DMS153 treated with DMSO at 0.1 percent for 48 hours (cell line): Measurements from ENCODE around the gene KRT37.
"Not testable (repeated sequence)": the region's sequence is repeated elsewhere in the genome, so short reads cannot be mapped to it uniquely, and the experiment has no call there.

Source experiments
- DNase-seq: peaks from one replicate; lab custom pipeline; 2025; ENCODE audit not compliant: unreplicated experiment; lab: John Stamatoyannopoulos, UW

Gene KRT37

DNA sequence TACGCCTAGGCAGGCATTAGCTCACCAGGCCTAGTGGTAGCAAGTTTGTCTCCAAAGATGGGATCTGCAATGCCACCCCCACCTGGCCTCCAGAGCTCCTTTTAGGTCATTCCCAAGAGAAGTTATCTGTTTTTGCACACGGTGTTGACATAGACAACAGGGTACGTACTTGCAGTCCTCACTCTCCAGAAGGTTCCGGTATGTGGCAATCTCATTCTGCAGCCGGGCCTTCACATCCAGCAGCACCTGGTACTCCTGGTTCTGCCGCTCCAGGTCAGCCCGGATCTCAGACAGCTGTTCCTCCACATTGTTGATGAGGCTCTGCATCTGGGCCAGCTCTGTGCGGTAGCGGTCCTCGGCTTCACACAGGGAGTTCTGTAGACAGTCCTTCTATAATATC, 17.2 kb downstream of the KRT37 start:
- no peak for DNase-seq

- DNase-seq, result no peak
Measured at GRCh38 chr17:41406205-41406604, 18.2 kb downstream of the KRT37 start.

GRCh38 chr17:41404024-41404671, 20.2 kb downstream of the KRT37 start:
- no peak for DNase-seq

- DNase-seq, result no peak
Measured at GRCh38 chr17:41403404-41404023, 20.9 kb downstream of the KRT37 start.

DNA sequence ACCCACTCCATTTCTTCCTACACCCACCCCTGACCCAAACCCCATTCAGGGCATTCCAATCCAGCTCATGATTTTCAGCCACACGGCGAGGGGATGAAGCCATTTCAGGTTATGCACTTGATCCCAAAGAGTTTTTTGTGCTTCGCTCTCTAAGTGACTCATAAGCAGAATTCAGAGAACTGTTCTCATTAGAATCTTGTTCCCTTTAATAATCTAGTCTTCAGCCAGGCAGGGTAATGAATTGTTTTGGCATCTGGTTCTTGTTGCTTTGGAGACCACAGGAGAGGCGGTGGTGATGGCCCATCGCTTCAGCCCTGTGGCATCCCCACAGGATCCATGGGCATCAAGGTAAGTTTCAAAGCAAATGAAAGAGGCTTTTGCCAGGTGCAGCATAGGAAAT, 22.2 kb downstream of the KRT37 start:
- no peak for DNase-seq

DNA sequence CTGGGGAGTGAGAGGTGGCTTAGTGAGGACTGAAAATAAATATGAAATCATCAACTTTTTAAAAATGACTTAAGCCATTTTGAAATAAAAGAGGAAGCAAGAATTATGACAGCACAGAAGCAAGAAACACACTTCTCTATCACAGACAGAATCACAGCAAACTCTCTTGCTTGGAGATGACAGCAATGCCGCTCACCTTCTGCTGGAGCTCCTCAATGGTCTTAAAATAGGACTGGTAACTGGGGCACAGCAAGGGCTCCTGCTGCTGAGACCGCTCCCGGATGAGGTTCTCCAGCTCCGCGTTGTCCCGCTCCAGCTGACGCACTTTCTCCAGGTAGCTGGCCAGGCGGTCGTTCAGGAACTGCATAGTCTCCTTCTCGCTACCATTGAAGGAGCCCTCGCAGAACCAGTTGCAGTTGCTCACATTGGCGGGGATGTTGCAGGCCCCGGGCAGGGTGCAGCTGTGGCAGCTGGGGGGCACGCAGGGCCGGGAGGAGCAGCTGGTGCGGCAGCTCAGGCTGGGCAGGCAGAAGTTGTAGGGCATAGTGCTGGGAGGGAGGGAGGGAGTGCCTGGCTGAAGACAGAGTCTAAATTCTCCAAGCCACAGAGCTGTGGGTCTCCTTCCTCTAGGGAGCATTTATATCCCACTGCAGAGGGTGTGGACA, 27.3 kb downstream of the KRT37 start, which contains the start of gene KRT31:
TSS of gene KRT31 (minus strand) at position 613 of the 665 bp plus-strand sequence. CDS start at position 544, 69 bp downstream.
- no peak for DNase-seq

DNA sequence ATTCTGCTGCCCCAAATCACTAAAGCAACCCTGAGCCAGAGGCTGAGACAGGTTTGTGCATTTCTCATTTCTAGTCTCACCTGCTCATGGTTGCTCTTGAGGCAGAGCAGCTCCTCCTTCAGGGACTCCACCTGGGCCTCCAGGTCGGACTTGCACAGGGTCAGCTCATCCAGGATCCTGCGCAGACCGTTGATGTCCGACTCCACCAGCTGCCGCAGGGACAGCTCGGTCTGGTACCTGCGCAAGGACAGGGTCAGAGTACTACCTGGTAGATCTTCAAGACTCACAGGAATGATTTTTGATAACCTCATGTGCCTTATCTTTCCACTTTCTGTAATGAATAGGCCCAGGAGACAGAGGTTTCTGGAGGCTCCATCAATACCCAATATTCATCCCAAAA, 28.0 kb downstream of the KRT37 start:
- DNase-seq, result no peak

GRCh38 chr17:41395611-41396010, 28.8 kb downstream of the KRT37 start:
- no peak for DNase-seq

DNA sequence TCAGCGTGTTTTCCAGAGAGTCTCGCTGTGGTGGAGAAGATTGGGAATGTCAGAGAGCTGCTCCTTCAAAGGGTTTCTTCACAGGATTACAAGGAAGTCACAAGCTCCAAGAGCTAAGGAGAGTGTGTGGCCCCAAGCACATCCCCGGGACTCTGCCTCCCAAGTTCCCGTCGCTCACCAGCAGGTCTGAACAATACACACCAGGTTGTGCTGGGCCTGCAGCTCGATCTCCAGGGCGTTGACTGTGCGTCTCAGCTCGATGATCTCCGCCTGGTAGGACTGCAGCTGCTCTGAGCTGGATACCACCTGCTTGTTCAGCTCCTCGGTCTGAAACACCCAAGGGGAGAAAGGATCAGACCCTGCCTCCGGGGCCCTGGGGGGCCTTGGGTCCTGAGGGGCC, 29.3 kb downstream of the KRT37 start:
- DNase-seq, result not testable (repeated sequence)

DNA sequence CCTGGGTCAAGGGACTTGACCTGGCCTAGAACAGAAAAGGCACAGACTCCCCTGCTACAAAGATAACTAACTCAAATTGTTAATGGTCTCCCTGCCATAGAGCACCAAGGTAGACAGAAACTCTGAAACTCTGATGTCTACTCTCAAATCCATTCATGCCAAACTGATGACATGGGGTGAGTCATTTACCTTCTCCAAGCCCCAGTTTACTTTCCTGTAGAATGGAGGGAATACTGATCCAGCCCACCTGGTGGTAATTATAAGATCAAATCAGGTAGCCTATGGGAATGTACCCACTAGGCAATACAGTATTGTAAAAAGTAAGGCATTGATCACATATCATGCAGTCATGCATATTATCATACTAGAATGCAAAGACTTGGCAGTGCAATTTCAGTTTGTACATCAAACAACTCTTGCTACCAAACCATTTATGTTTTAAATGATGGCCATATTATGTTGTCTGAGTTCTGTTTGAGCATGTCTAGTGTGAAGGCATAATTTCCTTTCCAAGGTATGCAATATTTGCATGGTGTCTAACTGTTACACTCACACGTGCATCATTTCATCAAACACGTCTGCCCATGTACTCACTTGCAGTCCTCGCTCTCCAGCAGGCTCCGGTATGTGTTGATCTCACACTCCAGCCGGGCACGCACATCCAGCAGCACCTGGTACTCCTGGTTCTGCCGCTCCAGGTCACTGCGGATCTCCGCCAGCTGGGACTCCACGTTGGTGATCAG, 30.0 kb downstream of the KRT37 start:
- no peak for DNase-seq

GRCh38 chr17:41393826-41394225, 30.6 kb downstream of the KRT37 start:
- DNase-seq, result no peak

DNA sequence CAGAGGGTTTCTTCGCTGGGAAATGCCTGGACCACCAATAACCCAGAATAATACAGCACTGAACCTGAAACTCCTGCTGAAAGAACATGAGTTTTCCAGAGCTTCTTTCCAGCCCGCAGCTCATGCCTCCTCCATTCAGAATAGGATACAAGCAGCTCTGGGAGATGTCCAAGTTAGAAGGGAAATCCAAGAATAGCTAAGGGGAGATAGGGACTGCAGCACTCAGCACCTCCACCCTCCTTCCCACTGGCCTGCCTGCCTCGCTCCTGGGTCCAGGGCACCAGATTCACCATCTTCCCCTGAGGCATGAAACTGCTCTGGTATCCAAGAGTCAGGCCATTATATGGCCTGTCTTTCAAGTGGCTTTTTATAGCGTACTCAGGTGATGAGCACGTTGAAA, 31.1 kb downstream of the KRT37 start:
- no peak for DNase-seq

DNA sequence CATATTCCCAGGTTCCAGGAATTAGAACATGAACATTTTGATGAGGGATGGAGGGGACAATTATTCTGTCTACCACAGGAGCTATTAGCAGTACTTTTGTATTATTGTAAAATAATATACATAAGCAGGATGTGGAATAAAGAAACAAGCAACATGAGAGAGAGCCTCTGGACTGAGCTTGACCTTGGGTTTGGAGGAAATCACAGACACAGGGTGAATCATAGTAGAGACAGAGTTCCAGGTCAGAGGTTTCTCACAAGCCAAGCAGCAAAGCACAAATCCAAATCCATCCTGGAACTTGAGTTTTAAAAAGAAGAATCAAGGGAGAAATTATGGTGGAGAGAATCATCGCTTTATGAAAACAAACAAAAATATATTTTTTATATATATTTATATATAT, 32.1 kb downstream of the KRT37 start:
- DNase-seq, result no peak

DNA sequence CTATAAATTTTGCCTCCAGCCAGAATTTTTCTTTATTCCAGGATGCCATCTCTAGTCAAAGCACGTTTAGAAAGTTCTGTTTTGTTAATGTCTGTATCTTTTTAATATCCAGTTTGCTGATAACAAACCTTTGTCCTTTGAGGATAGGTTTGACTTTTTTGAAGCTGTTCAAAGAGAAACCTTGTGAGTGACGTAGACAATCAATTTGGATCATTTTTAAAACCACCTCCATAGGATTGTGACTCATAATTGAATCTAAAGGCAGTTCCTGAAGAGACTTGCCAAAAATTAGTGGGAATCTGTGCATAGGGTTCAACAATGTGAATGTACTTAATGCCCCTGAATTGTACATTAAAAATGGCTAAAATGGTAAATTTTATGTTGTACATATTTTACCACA, 32.9 kb downstream of the KRT37 start:
- no peak for DNase-seq

DNA sequence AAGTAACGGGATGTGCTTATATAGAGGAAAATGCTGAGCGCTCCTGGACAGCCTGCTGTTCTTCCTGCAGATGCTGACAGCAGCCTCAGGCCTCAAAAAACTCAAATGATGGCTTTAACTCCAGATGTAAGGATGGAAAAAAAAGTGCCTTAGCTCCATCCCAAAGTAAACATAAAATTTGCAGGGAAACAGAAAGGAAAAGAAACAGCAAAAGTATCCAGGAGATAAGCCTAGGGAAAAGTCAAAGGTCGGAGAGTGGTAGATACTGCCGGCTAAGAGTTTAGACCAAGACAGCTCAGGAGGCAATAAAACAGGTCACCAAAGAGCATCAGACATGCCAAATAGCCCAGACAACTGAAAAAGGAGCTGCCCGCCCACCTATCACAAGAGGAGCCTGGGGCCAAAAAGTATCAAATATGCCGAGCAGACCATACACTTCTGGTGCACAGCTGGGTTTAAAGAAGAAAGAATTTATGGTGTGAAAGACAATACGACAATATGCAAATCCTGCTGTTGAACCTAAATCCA, 33.9 kb downstream of the KRT37 start:
- no peak for DNase-seq

- DNase-seq, result no peak
Measured at GRCh38 chr17:41387670-41388069, 36.7 kb downstream of the KRT37 start.

- DNase-seq, result no peak
Measured at GRCh38 chr17:41386227-41386626, 38.2 kb downstream of the KRT37 start.

- DNase-seq, result no peak
Measured at GRCh38 chr17:41383690-41384089, 40.7 kb downstream of the KRT37 start.

GRCh38 chr17:41382394-41382793, 42.0 kb downstream of the KRT37 start:
- no peak for DNase-seq

- DNase-seq, result not testable (repeated sequence)
Measured at GRCh38 chr17:41381943-41382342, 42.4 kb downstream of the KRT37 start, which contains the start of gene KRT34. Gene KRT34, minus strand, starts transcription at chr17:41382306. Its CDS starts 60 bp downstream, at chr17:41382246.

DNA sequence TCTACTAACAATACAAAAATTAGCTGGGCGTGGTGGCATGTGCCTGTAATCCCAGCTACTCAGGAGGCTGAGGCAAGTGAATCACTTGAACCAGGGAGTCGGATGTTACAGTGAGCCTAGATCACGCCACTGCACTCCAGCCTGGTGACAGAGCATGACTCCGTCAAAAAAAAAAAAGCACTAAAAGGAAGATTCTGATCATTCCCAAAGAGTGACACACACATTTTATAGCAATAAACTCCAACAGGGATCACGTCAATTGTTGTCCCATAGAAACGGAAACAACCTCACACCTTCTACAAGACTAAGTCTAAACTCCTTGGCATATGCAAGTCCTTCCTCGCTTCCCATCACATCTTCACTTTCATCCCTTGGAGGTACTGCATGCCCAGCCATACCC, 44.3 kb downstream of the KRT37 start:
- not testable (repeated sequence) for DNase-seq
